Astrocyte (in vitro differentiated cells and primary cell): ENCODE data around the gene ETV1. TPM values are rescaled to one million over a fixed set of nuclear protein-coding genes. Genes with fewer than 3 reads are reported as not detected.

Experiments used
- DNase-seq: peaks from one replicate; pipeline ENCODE4 v3.0.0-alpha.2; 2010; ENCODE audit warnings: low read depth
- FAIRE-seq: peaks from 2 replicates; lab custom pipeline; 2011; peaks lifted over from hg19 to GRCh38; lab: Jason Lieb, UNC
- H2AFZ ChIP-seq: 2 replicates; pipeline ENCODE4 v1.6.0; 2012; ENCODE audit warnings: low read depth, low read length, inconsistent platforms
- H3K27ac ChIP-seq: 2 replicates; pipeline ENCODE4 v1.5.1; 2011; ENCODE audit warnings: low read depth, low read length, inconsistent platforms
- H3K27me3 ChIP-seq: 2 replicates; pipeline ENCODE4 v1.6.0; 2011; ENCODE audit warnings: low read length, inconsistent platforms; ENCODE audit not compliant: insufficient read depth
- H3K36me3 ChIP-seq: 2 replicates; pipeline ENCODE4 v1.5.1; 2011; ENCODE audit warnings: low read length, inconsistent platforms; ENCODE audit not compliant: insufficient read depth
- H3K4me1 ChIP-seq: 2 replicates; pipeline ENCODE4 v1.5.1; 2011; ENCODE audit warnings: low read length, inconsistent platforms; ENCODE audit not compliant: insufficient read depth
- H3K4me2 ChIP-seq: 2 replicates; pipeline ENCODE4 v1.6.0; 2012; ENCODE audit warnings: low read length, inconsistent platforms
- H3K4me3 ChIP-seq: 2 replicates; pipeline ENCODE4 v1.5.1; 2011; ENCODE audit warnings: low read depth, mild to moderate bottlenecking, low read length, inconsistent platforms; ENCODE audit not compliant: insufficient read depth
- H3K79me2 ChIP-seq: 2 replicates; pipeline ENCODE4 v1.6.0; 2012; ENCODE audit warnings: mild to moderate bottlenecking, low read length, inconsistent platforms; ENCODE audit not compliant: insufficient read depth
- H3K9ac ChIP-seq: 2 replicates; pipeline ENCODE4 v1.6.0; 2012; ENCODE audit warnings: mild to moderate bottlenecking, low read length, inconsistent platforms
- H3K9me3 ChIP-seq: 2 replicates; pipeline ENCODE4 v1.5.1; 2012; ENCODE audit warnings: low read depth, mild to moderate bottlenecking, low read length, inconsistent platforms; ENCODE audit not compliant: insufficient read depth
- H4K20me1 ChIP-seq: 2 replicates; pipeline ENCODE4 v1.6.0; 2012; ENCODE audit warnings: low read length, inconsistent platforms; ENCODE audit not compliant: insufficient read depth
- H3K27ac Mint-ChIP-seq: one replicate; pipeline ENCODE4 v1.8.0; 2021; ENCODE audit warnings: mild to moderate bottlenecking, mixed read lengths; ENCODE audit not compliant: unreplicated experiment
- H3K27me3 Mint-ChIP-seq: one replicate; pipeline ENCODE4 v1.8.0; 2021; ENCODE audit warnings: low read depth, mixed read lengths; ENCODE audit not compliant: unreplicated experiment
- H3K36me3 Mint-ChIP-seq: one replicate; pipeline ENCODE4 v1.8.0; 2021; ENCODE audit warnings: low read depth, mixed read lengths; ENCODE audit not compliant: unreplicated experiment
- H3K4me1 Mint-ChIP-seq: one replicate; pipeline ENCODE4 v1.8.0; 2021; ENCODE audit warnings: low read depth, mixed read lengths; ENCODE audit not compliant: unreplicated experiment
- H3K4me3 Mint-ChIP-seq: one replicate; pipeline ENCODE4 v1.8.0; 2021; ENCODE audit warnings: mild to moderate bottlenecking, moderate library complexity, mixed read lengths; ENCODE audit not compliant: unreplicated experiment
- H3K9me3 Mint-ChIP-seq: one replicate; pipeline ENCODE4 v1.8.0; 2021; ENCODE audit warnings: mild to moderate bottlenecking, mixed read lengths; ENCODE audit not compliant: unreplicated experiment
- CTCF ChIP-seq: IDR thresholded peaks from 2 replicates; pipeline ENCODE4 v1.5.1; 2011; ENCODE audit warnings: low read depth, mild to moderate bottlenecking, inconsistent platforms, low read length, moderate library complexity; ENCODE audit not compliant: insufficient read depth
- EZH2 ChIP-seq: IDR thresholded peaks from 2 replicates; pipeline ENCODE4 v1.6.1; 2012; ENCODE audit warnings: mild to moderate bottlenecking, low read length, inconsistent platforms; ENCODE audit not compliant: insufficient read depth
- total RNA-seq: library from RNA; stranded (reverse); gene quantifications from 2 replicates; pipeline ENCODE4 v1.2.1, GENCODE V29; 2021

Gene ETV1
- total RNA-seq, 1 donor from 2014 or later, result 12.6 TPM

DNA sequence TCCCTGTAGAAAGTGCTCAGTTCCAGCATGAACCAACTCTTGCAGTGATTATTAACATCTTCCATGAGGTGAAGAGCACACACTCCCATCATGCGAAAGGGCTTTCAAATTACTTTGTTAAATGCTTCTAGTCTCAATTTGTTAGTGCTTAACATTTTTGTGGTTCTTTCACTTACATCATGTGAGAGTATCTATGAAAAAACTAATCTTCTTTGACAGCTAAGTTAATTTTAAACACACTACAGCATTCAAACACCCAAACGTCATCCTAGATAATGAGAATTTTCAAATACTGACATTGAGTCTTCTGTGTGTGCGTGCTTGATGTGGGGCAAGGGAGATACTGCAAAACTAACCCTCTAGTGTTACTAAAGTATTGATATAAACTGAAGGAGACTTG lies 84.8 kb downstream of the ETV1 start:
- Mint-ChIP-seq H3K36me3 (no peaks in the 10 kb centered on the region), H3K4me1 (peaks cover 12% of the 10 kb centered on the region), H3K27ac (peak overlapping the region; percentile 70), H3K4me3 (no peak overlapping the region), H3K9me3 (peaks cover 2% of the 10 kb centered on the region), H3K27me3 (no peaks in the 10 kb centered on the region)
- H3K9ac ChIP-seq, result no peak overlapping the region
- no peaks in the 10 kb centered on the region for H3K9me3 ChIP-seq
- H4K20me1 ChIP-seq, result no peaks in the 10 kb centered on the region
- H2AFZ ChIP-seq, result no peak overlapping the region
- H3K27ac ChIP-seq, result peak overlapping the region; percentile 16
- DNase-seq (peak; percentile 95), FAIRE-seq (peak; percentile 91)
- H3K36me3 ChIP-seq, result no peaks in the 10 kb centered on the region
- no peaks in the 10 kb centered on the region for H3K4me1 ChIP-seq
- no peaks in the 10 kb centered on the region for H3K27me3 ChIP-seq
- H3K4me2 ChIP-seq, result no peak overlapping the region
- TF ChIP-seq CTCF, result no peak
- H3K4me3 ChIP-seq, result no peak overlapping the region
- H3K79me2 ChIP-seq, result no peaks in the 10 kb centered on the region

- Histone ChIP-seq H3K9ac (no peak overlapping the region), H3K9me3 (no peaks in the 10 kb centered on the region), H3K4me1 (no peaks in the 10 kb centered on the region), H3K36me3 (no peaks in the 10 kb centered on the region), H3K79me2 (no peaks in the 10 kb centered on the region), H2AFZ (no peak overlapping the region), H3K27ac (no peak overlapping the region), H3K4me2 (no peak overlapping the region), H3K27me3 (no peaks in the 10 kb centered on the region), H4K20me1 (no peaks in the 10 kb centered on the region), H3K4me3 (no peak overlapping the region)
- H3K36me3 Mint-ChIP-seq, result no peaks in the 10 kb centered on the region
- H3K27ac Mint-ChIP-seq, result peak overlapping the region; percentile 70
- peaks cover 14% of the 10 kb centered on the region for H3K4me1 Mint-ChIP-seq
- peak overlapping the region; percentile 42 for H3K4me3 Mint-ChIP-seq
- peak; percentile 41 for DNase-seq
- no peak for TF ChIP-seq CTCF
- TF ChIP-seq EZH2, result no peak
- H3K27me3 Mint-ChIP-seq, result no peaks in the 10 kb centered on the region
- peaks cover 2% of the 10 kb centered on the region for H3K9me3 Mint-ChIP-seq
- FAIRE-seq, result peak; percentile 45
Measured at GRCh38 chr7:13904007-13904406, 85.5 kb downstream of the ETV1 start.

- no peaks in the 10 kb centered on the region for H3K36me3 Mint-ChIP-seq
Measured at GRCh38 chr7:13901577-13901976, 87.9 kb downstream of the ETV1 start.

More at GRCh38 chr7:13901577-13901976, 87.9 kb downstream of the ETV1 start:
- no peak overlapping the region for H3K4me3 Mint-ChIP-seq
- no peak overlapping the region for H3K4me3 ChIP-seq
- H3K27me3 Mint-ChIP-seq, result no peaks in the 10 kb centered on the region
- no peak overlapping the region for H3K27ac Mint-ChIP-seq
- no peak for FAIRE-seq
- peaks cover 14% of the 10 kb centered on the region for H3K4me1 Mint-ChIP-seq
- H3K4me2 ChIP-seq, result no peak overlapping the region
- no peaks in the 10 kb centered on the region for H3K79me2 ChIP-seq
- H3K27ac ChIP-seq, result no peak overlapping the region
- no peaks in the 10 kb centered on the region for H3K36me3 ChIP-seq
- H3K4me1 ChIP-seq, result no peaks in the 10 kb centered on the region
- no peak overlapping the region for H3K9ac ChIP-seq
- H3K9me3 ChIP-seq, result no peaks in the 10 kb centered on the region
- TF ChIP-seq CTCF (no peak), EZH2 (no peak)
- H3K9me3 Mint-ChIP-seq, result peaks cover 2% of the 10 kb centered on the region
- no peaks in the 10 kb centered on the region for H3K27me3 ChIP-seq
- H4K20me1 ChIP-seq, result no peaks in the 10 kb centered on the region
- H2AFZ ChIP-seq, result no peak overlapping the region
- no peak for DNase-seq
